Cerebellar nuclear complex (tissue), 1 donor: ENCODE data around the gene SYT13.
A peak's percentile ranks its signal among the peaks of the same experiment; 100 is the strongest.

Source experiments
- DNase-seq, 2 experiments: peaks; one replicate each; lab custom pipeline; 2025; lab: John Stamatoyannopoulos, UW

Gene SYT13

GRCh38 chr11:45305874-45306623, 19.9 kb upstream of the SYT13 start:
- DNase-seq = no peak

DNA sequence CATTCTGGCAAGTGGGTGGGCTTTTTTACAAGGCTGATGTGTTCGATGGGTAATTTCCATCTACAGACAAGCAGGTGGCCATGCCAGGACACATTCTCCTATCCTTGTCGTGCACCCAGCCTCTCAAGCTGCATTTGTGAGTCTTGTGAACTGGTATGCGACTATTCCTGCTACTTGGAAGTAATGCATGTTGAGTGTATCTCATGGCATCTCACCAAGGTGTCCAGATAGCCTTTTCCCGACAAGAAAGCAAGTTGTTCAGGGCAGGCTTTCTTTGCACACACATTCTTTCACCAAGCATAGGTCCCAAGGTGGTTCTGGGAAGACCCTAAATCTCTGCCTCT, 18.8 kb upstream of the SYT13 start:
- DNase-seq = no peak

GRCh38 chr11:45304111-45304991, 18.2 kb upstream of the SYT13 start:
- DNase-seq = no peak

- no peak for DNase-seq
Observed at GRCh38 chr11:45303316-45303715, 17.2 kb upstream of the SYT13 start.

- no peak for DNase-seq
Observed at GRCh38 chr11:45301537-45302246, 15.6 kb upstream of the SYT13 start.

DNA sequence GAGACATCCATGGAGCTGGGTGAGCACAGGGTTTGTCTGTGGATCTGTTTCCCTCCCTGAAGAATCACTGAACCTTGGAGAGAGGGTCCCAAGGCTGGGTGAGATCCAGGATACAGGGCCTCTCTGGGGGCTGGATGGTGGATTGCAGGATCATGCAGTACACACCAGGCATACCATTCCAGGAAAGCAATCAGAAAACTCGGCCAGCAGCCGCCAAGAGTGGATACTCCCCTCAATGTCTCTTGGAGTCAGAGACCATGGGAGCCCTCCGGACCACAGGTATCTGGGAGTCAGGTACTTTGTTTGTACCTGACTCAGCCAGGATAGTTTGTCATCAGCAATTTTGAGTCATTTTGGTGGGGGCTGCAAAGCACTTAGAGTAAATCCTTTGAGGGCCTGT, 14.6 kb upstream of the SYT13 start:
- DNase-seq = no peak

DNA sequence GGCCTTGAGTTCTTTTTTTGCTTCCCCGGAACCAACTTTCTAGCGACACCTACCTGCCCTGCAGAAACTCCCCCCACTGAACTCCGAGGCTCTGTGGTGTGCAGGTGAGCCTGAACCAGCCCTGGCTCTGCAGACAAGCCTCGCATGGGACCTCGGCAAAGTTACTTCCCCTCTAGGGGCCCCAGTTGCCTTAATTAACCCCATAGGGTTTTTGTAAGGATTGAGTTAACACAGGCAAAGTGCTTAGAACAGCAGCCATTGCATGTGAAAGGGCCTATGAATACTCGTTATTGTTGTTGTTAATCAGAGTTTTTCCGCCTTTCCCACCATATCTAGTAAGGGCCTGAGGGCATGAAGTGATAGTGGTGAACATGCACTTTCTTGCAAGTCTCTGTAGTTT, 12.6 kb upstream of the SYT13 start:
- no peak for DNase-seq

DNA sequence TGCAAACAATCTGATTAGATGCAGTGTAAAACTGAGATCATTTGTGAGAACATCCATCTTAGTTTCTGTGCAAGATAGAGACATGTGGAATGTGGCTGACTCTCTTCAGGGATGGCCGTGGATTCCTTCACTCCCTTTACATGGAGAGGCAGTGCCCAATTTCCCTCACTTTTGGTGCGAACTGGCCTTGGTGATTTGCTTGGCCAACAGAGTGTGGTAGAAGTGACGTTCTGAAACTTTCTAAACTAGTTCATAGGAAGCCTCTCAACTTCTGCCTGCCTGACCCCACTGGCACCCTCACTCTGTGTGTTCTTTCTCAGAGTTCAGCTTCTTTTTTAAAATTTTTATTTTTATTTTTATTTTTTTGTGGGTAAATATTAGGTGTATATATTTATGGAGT, 9.9 kb upstream of the SYT13 start:
- DNase-seq = no peak

GRCh38 chr11:45294499-45294898, 8.4 kb upstream of the SYT13 start:
- no peak for DNase-seq

DNA sequence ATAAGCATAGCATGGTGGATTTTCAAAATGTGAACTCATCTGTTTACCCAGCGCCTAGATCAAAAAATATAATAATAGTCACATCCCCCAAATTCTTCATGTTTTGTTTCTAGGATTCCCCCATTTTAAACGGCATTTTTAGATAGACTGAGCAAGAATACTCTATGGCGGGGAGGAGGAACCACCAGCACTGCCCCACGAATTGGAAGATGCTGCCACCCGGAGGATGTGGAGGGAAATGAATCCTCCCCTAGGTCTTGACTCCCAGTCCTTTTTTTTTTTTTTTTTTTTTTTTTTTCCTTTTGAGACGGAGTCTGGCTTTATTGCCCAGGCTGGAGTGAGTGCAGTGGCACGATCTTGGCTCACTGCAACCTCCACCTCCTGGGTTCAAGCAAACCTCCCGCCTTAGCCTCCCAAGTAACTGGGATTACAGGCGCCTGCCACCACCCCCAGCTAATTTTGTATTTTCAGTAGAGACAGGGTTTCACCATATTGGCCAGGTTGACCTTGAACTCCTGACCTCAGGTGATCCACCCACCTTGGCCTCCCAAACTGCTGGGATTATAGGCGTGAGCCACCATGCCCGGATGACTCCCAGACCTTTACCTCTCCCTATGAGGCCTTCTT, 7.5 kb upstream of the SYT13 start:
- DNase-seq = peak in 1 of 2 experiments; percentile 71

GRCh38 chr11:45290586-45290985, 4.4 kb upstream of the SYT13 start:
- no peak for DNase-seq

- no peak for DNase-seq
Observed at GRCh38 chr11:45289369-45289768, 3.2 kb upstream of the SYT13 start.

GRCh38 chr11:45288339-45288738, 2.2 kb upstream of the SYT13 start:
- no peak for DNase-seq

DNA sequence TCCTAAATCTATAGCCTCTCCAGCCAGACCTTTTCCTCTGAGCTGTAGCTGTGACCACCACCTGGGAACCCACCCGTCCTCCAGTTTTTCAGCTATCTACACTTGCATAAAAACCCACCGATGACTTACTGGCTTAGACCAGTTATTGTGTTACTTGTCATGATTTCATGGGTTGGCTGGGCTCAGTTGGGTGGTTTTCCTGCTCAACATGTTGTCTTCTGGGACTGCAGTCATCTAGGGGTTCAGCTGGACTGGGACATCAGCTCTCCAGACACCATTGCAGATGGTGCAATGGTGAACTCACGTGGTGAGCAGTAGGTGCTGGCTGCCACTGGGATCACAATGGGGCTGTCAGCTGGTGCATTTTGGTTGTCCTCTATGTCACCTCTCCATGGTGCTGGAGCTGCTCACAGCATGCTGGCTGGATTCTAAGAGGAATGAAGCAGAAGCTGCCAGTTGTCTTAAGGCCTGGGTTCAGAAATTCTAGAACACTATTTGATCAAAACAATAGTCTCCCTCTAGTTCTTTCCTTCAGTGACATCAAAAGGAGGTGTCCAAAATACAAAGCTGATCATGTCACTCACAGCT, 1.3 kb upstream of the SYT13 start:
- DNase-seq = no peak

GRCh38 chr11:45285250-45285828, 802 bp downstream of the SYT13 start:
- no peak for DNase-seq

DNA sequence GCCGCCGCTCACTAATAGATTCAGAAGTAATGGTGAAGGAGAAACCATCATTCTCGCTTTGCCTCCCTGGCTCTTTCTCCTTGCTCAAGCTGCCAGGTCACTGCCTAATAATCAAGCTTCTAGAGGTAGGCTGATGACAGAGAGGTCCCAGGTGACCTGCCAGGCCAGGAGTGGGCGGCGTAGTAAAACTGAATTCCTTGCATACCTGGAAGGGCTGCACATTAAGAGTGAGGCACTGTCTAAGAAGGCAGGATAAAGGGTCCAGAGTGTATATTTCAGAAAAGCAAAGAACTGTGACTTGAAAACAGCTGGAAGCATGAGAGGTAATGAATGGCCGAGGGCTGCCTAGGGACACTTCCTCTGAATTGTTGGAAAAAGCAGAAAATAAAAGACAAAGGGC, 4.1 kb downstream of the SYT13 start:
- no peak for DNase-seq

DNA sequence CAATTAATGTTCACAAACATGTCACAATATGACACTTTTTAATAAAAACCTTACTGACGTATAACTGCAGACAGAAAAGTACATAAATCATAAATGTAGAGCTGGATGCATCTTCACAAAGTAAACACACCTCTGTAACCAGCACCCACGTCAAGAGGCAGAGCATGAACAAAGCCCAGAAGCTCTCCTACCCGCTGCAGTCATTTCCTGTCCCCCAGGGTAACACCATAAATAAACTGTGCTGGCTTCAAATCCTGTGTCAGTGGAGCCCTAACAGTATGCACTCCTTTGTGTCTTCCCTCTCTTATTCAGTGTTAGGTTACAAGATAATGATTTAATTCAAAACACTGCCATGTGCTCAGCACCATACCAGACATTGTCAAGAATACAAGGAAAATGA, 5.7 kb downstream of the SYT13 start:
- DNase-seq = no peak

GRCh38 chr11:45279645-45280044, 6.5 kb downstream of the SYT13 start:
- DNase-seq = no peak

- no peak for DNase-seq
Observed at GRCh38 chr11:45278714-45279113, 7.4 kb downstream of the SYT13 start.

DNA sequence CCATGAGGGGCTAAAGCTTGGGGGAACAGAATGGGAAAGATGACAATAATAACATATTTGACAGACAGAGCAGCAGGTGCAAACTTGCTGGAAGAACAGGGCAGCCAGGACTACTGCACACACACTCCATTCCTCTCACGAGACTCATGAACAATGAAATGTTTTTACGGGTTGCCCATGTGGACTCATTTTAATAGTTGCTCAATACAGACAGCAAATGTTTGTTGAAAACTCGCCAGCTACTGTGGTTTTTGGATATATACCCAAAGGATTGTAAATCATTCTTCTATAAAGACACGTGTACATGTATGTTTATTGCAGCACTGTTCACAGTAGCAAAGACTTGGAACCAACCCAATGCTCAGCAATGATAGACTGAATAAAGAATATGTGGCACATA, 10.3 kb downstream of the SYT13 start:
- no peak for DNase-seq

DNA sequence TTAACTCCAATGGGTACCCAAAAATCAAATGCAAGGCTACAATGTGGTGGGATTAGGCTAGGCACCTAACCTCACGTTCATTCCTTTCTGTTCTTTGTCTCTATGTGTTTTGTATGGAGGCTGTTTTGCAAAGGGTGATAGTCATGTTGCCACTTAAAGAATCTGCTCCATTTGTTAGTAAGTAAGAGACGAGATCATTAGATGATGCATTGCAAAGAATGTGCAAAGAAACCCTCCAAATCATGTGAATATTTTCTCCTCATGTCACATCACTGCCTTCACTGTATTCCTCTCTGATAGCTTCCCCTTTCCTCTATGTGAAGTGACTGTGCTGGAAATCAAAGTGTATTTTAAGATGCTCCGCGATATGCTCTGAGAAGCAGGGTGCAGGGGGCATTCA, 11.9 kb downstream of the SYT13 start:
- no peak for DNase-seq

GRCh38 chr11:45273509-45273908, 12.6 kb downstream of the SYT13 start:
- DNase-seq = no peak
